Kidney tubule cell (primary cell): Measurements from ENCODE around the gene SLITRK1.
A peak's percentile ranks its signal among the peaks of the same experiment; 100 is the strongest.

Experiments used
- DNase-seq: peaks from one replicate; pipeline ENCODE4 v3.0.0-alpha.2; 2018; ENCODE audit warnings: low spot score

The SLITRK1 gene

GRCh38 chr13:83867708-83868107 lies 14.6 kb downstream of the SLITRK1 start:
- no peak for DNase-seq

DNA sequence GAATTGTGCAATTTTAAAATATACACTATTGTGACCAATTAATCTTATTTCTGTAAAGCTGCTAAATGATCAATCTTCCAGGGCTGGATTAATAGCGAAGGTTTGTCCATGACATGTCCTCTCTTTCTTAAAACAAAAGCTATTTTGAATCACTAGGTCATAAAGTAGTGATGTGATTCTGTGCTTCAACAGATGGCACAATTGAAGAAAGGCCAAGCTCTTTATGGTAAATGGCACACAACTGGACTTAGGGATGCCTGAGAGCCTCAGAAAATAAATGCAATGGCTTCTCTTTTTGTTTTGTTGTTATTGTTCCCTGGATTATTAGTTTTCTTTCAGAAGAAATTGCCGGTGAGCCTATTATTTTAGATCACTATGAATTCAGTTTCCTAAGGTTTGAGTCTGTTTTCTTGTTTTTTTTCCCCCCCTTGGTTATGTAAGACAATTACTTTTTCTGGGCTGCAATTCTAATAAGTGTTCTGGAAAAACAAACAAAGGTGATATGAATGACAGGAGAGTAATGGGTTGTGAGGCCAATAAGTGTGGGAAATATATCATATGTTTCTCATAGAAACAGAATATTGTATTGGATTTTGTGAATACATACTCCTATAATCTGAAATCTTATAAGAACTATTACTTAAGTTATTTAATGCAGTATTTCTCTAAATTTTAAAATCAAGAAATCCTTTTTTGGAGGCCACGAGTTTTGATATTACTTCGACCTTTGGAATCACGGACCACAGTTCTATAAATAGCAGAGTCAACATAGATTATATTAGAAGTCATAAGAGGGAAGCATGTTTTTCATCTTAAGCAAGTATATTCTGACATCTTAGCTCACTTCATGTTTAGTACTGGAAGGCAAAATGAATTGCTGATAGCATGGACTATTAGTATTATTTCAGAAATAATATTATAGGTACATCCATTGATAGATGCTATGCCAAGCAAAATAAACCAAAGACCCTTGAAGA lies 16.8 kb downstream of the SLITRK1 start:
- no peak for DNase-seq

DNA sequence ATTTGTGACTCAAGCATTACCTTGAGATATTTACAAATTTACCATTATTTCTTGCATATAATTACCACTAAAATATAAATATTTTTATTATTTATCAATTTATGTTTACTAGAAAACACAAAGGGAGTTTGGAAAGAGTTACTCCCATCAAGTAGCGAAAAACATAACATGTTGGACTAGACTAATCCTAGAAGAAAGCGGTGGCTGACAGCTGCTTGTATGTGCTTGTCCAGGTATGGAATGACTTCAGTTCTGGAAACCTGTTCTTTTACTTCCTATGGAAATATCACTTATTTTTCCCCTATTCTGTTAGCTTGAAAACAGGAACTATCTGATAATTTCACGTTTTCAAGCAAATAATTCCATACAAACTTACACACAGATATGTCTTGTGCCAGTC lies 28.5 kb downstream of the SLITRK1 start:
- no peak for DNase-seq

GRCh38 chr13:83845106-83845505 lies 37.2 kb downstream of the SLITRK1 start:
- DNase-seq = no peak

- DNase-seq = peak; percentile 1
Measured at GRCh38 chr13:83839146-83839545, 43.1 kb downstream of the SLITRK1 start.

- no peak for DNase-seq
Measured at GRCh38 chr13:83831796-83832195, 50.5 kb downstream of the SLITRK1 start.

DNA sequence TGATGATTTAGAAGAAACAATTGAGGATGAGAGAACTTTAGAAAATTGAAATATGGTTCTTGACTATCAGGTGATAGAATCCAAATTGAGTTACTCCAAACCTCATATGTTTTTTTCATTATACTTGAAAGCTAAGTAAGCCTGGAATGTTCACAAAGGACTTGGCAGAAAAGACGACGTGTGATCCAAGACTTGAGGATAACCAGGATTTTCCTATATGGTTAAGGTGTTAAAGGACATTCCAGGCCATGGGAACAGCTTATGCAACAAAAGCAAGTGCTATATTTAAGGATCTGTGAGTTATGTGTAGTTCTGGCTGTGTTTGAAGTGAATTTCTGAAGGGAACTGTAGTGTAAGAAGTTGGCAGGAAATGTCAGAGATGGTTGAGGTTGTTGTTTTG lies 52.5 kb downstream of the SLITRK1 start:
- no peak for DNase-seq

GRCh38 chr13:83827338-83827737 lies 54.9 kb downstream of the SLITRK1 start:
- no peak for DNase-seq
